GM18858 (cell line): ENCODE data around the gene MCF2L.

Source experiments
- ATAC-seq: cut with Tn5 transposase; IDR thresholded peaks from one replicate; pipeline ENCODE4 v1.9.1; 2021; ENCODE audit not compliant: unreplicated experiment

The MCF2L gene

GRCh38 chr13:113119822-113120189, 150.8 kb downstream of the MCF2L start:
- ATAC-seq = no peak

GRCh38 chr13:113120300-113121182, 151.5 kb downstream of the MCF2L start:
- no peak for ATAC-seq

GRCh38 chr13:113121183-113121927, 152.3 kb downstream of the MCF2L start:
- no peak for ATAC-seq

- ATAC-seq = no peak
These were observed 153.0 kb downstream of the MCF2L start for GRCh38 chr13:113121928-113122471.

- no peak for ATAC-seq
These were observed 153.7 kb downstream of the MCF2L start, which contains the start of gene F10 for GRCh38 chr13:113122550-113123225. TSS of gene F10 (plus strand) at chr13:113122799. CDS start at chr13:113122856, 57 bp downstream.

- no peak for ATAC-seq
These were observed 154.5 kb downstream of the MCF2L start for GRCh38 chr13:113123226-113124201.

- no peak for ATAC-seq
These were observed 155.4 kb downstream of the MCF2L start for GRCh38 chr13:113124211-113124970.

GRCh38 chr13:113125506-113126264, 156.7 kb downstream of the MCF2L start:
- no peak for ATAC-seq

GRCh38 chr13:113126265-113127150, 157.5 kb downstream of the MCF2L start:
- ATAC-seq = no peak

- no peak for ATAC-seq
These were observed 160.5 kb downstream of the MCF2L start for GRCh38 chr13:113129480-113129879.

- ATAC-seq = no peak
These were observed 161.1 kb downstream of the MCF2L start for GRCh38 chr13:113129921-113130750.

GRCh38 chr13:113135281-113135760, 166.3 kb downstream of the MCF2L start:
- no peak for ATAC-seq

GRCh38 chr13:113137691-113138298, 168.8 kb downstream of the MCF2L start:
- no peak for ATAC-seq

- no peak for ATAC-seq
These were observed 170.0 kb downstream of the MCF2L start for GRCh38 chr13:113138792-113139551.

- no peak for ATAC-seq
These were observed 170.6 kb downstream of the MCF2L start for GRCh38 chr13:113139577-113139976.
